Neural progenitor cell (in vitro differentiated cells): ENCODE data around the gene RCE1.

Experiments used
- EZH2phosphoT487 ChIP-seq: fragments of 200-600 bp; sonication (generic); IDR thresholded peaks from 2 replicates; pipeline ENCODE4 v1.6.1; 2017; ENCODE audit warnings: antibody characterized with exemption
- TF ChIP-seq, protein P1 (sequence below): fragments of 200-600 bp; sonication (generic); IDR thresholded peaks from 2 replicates; pipeline ENCODE4 v1.5.1; 2017; ENCODE audit warnings: antibody characterized with exemption, mild to moderate bottlenecking

DNA sequence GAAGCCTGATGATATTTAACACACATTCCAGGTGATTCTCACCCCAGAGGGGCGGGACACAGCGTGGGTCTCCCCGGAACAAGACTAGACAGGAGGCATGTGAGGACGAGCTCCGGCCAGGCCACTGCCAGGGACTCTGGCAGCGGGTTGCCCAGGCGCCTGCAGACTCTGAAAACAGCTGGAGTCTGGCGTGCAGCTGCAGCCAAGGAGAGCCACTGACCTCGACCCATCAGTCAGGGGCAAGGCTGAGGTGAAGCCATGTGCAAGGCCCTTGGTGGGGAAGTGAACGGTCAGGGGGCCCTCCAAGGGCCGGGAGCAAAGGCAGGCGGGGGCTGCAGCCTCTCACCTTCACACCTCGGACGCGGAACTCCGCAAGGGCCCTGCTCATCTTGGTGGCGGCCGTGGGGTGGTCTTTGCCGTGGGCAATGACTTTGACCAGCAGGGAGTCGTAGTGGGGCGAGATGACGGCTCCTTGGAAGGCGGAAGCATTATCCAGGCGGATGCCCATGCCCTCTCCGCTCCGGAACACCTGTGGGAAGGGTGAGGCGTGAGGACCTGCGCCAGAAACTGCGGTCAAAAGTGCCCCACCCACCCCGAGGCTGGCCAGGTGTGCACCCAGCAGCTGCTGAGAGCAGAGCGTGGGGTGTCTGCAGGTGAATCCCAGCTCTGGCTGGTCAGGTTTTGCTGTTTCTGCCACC is 20.3 kb downstream of the RCE1 start:
- TF ChIP-seq, protein P1, sequence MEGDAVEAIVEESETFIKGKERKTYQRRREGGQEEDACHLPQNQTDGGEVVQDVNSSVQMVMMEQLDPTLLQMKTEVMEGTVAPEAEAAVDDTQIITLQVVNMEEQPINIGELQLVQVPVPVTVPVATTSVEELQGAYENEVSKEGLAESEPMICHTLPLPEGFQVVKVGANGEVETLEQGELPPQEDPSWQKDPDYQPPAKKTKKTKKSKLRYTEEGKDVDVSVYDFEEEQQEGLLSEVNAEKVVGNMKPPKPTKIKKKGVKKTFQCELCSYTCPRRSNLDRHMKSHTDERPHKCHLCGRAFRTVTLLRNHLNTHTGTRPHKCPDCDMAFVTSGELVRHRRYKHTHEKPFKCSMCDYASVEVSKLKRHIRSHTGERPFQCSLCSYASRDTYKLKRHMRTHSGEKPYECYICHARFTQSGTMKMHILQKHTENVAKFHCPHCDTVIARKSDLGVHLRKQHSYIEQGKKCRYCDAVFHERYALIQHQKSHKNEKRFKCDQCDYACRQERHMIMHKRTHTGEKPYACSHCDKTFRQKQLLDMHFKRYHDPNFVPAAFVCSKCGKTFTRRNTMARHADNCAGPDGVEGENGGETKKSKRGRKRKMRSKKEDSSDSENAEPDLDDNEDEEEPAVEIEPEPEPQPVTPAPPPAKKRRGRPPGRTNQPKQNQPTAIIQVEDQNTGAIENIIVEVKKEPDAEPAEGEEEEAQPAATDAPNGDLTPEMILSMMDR: no peak
- TF ChIP-seq EZH2phosphoT487: no peak
